Upper lobe of left lung (tissue), 4 donors: ENCODE data around the gene FLOT1.

Source experiments
- EP300 ChIP-seq, 4 donors: sonication (generic); formaldehyde crosslinking; IDR thresholded peaks; one replicate each; pipeline ENCODE4 v1.5.1; 2017; ENCODE audit warnings: antibody characterized with exemption in 4 of 4, control low read depth in 2 of 4
- POLR2A ChIP-seq, 4 donors: fragments of 450-650 bp; IDR thresholded peaks; one replicate each; pipeline ENCODE4 v1.5.1; 2016 to 2017; ENCODE audit warnings: antibody characterized with exemption in 4 of 4, mild to moderate bottlenecking in 2 of 4
- POLR2AphosphoS5 ChIP-seq, 2 donors: sonication (generic); formaldehyde crosslinking; IDR thresholded peaks; one replicate each; pipeline ENCODE4 v1.5.1; 2017; ENCODE audit warnings: antibody characterized with exemption in 2 of 2
- TF ChIP-seq, protein P1 (sequence below), 6 experiments: fragments of 450-650 bp in 4 of 6; fragments of 200-600 bp in 2 of 6; sonication (generic) in 2 of 6; IDR thresholded peaks; one replicate each; pipeline ENCODE4 v1.5.1; 2016 to 2019; ENCODE audit warnings: antibody characterized with exemption in 6 of 6

DNA sequence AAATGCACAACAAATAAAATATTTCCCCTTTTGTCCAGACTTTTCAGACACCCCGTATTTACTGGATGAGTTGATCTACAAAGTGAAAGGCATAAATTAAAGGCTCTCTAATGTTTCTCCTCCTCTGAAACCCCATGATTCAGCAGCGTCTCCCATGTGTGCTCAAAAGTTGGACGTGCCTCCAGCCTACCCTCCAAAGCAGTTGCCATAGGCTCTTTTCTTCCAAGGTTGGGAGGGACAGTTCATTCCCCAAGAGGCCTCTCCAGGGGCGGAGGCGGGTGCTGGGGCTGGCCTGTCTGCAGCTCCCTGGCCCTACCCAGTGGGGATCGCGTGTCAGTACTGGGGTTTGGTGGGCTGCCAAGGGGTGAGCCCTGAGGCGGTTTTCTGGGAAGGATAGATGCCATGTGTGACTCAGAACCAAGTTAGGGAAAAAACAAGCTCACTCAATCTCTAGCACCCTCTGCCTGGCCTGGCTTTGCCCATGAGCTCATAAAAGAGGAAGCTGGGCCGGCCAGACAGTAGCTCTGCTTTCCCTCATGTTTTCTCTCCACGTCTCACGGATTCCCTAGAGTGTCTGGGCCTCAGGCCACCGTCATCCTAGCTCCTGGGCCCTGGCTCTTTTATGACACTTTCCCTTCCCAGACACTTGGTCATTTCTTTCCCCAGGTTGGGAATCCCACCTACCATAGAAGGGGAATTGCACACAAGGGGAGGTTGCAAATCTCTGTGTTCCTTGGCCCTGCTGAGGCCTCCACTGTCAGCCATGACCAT is 9.9 kb upstream of the FLOT1 start:
- TF ChIP-seq, protein P1, sequence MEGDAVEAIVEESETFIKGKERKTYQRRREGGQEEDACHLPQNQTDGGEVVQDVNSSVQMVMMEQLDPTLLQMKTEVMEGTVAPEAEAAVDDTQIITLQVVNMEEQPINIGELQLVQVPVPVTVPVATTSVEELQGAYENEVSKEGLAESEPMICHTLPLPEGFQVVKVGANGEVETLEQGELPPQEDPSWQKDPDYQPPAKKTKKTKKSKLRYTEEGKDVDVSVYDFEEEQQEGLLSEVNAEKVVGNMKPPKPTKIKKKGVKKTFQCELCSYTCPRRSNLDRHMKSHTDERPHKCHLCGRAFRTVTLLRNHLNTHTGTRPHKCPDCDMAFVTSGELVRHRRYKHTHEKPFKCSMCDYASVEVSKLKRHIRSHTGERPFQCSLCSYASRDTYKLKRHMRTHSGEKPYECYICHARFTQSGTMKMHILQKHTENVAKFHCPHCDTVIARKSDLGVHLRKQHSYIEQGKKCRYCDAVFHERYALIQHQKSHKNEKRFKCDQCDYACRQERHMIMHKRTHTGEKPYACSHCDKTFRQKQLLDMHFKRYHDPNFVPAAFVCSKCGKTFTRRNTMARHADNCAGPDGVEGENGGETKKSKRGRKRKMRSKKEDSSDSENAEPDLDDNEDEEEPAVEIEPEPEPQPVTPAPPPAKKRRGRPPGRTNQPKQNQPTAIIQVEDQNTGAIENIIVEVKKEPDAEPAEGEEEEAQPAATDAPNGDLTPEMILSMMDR (IDR thresholded peaks at IDR 0.05), result peak in 1 of 6 experiments; percentile 21
- TF ChIP-seq POLR2AphosphoS5 (IDR thresholded peaks at IDR 0.05), result peak; percentile 71 to 74
- TF ChIP-seq POLR2A (IDR thresholded peaks at IDR 0.05), result peak in 1 of 4 donors; percentile 36
- TF ChIP-seq EP300 (IDR thresholded peaks at IDR 0.05), result peak in 2 of 4 donors; percentile 73
